Kidney tubule cell (primary cell): ENCODE results near the gene ZNF516.
A peak's percentile ranks its signal among the peaks of the same experiment; 100 is the strongest.

Experiments
- DNase-seq: peaks from one replicate; pipeline ENCODE4 v3.0.0-alpha.2; 2018; ENCODE audit warnings: low spot score

Gene ZNF516

GRCh38 chr18:76467371-76468190, 27.5 kb downstream of the ZNF516 start:
- no peak for DNase-seq

GRCh38 chr18:76466410-76466991, 28.5 kb downstream of the ZNF516 start:
- no peak for DNase-seq

- DNase-seq: no peak
Observed at GRCh38 chr18:76465630-76466409, 29.2 kb downstream of the ZNF516 start.

GRCh38 chr18:76464281-76465259, 30.5 kb downstream of the ZNF516 start:
- no peak for DNase-seq

GRCh38 chr18:76463872-76464271, 31.2 kb downstream of the ZNF516 start:
- no peak for DNase-seq

GRCh38 chr18:76463358-76463757, 31.7 kb downstream of the ZNF516 start:
- no peak for DNase-seq

GRCh38 chr18:76462326-76462694, 32.7 kb downstream of the ZNF516 start:
- DNase-seq: no peak

- no peak for DNase-seq
Observed at GRCh38 chr18:76461692-76462325, 33.2 kb downstream of the ZNF516 start.

GRCh38 chr18:76461148-76461547, 33.9 kb downstream of the ZNF516 start:
- DNase-seq: no peak

GRCh38 chr18:76460482-76460881, 34.6 kb downstream of the ZNF516 start:
- no peak for DNase-seq

- peak; percentile 100 for DNase-seq
Observed at GRCh38 chr18:76459687-76460350, 35.2 kb downstream of the ZNF516 start.

- DNase-seq: no peak
Observed at GRCh38 chr18:76459312-76459686, 35.7 kb downstream of the ZNF516 start.

GRCh38 chr18:76458522-76459311, 36.3 kb downstream of the ZNF516 start:
- no peak for DNase-seq

- no peak for DNase-seq
Observed at GRCh38 chr18:76457957-76458356, 37.1 kb downstream of the ZNF516 start.

GRCh38 chr18:76457475-76457874, 37.6 kb downstream of the ZNF516 start:
- peak; percentile 67 for DNase-seq

GRCh38 chr18:76456823-76457222, 38.2 kb downstream of the ZNF516 start:
- no peak for DNase-seq

- peak; percentile 44 for DNase-seq
Observed at GRCh38 chr18:76456018-76456750, 38.9 kb downstream of the ZNF516 start.

GRCh38 chr18:76455003-76455676, 39.9 kb downstream of the ZNF516 start:
- no peak for DNase-seq

- no peak for DNase-seq
Observed at GRCh38 chr18:76454418-76454817, 40.6 kb downstream of the ZNF516 start.
